Activated CD8-positive, alpha-beta memory T cell treated with anti-CD3 and anti-CD28 coated beads, Interleukin-2, amount 50 U/mL, for 1 hour (primary cell): Measurements from ENCODE around the gene TP63.
"Not testable (repeated sequence)": the region's sequence is repeated elsewhere in the genome, so short reads cannot be mapped to it uniquely, and the experiment has no call there.

Source experiments
- DNase-seq: peaks from one replicate; pipeline ENCODE4 v3.0.0-alpha.2; 2020; ENCODE audit errors: extremely low read depth

The TP63 gene

DNA sequence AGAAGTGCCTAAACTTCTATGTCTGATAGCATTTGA, at the start of gene TP63:
TSS of gene TP63 (plus strand) at position 17 of the 36 bp plus-strand sequence. CDS start 127 bp downstream, outside the sequence.
- DNase-seq: no peak

DNA sequence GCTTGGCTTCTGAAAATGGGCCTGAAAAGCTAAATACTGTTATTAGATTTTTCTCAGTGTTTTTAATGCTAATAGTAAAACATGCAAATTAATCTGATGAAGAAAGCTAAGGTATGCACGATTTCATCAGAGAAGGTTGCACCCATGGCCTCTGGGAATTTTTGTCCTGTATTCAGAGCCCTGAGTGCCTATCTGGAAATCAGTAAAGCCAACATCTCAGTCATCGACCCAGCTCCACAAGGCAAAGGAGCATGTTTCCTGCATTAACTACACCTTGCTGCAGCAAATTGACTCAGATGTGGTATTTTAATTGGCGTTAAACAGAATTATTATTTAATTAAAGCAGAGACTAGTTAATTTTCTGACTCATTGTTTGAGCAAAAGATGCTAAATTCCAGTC, 49.0 kb upstream of the TP63 start:
- no peak for DNase-seq

DNA sequence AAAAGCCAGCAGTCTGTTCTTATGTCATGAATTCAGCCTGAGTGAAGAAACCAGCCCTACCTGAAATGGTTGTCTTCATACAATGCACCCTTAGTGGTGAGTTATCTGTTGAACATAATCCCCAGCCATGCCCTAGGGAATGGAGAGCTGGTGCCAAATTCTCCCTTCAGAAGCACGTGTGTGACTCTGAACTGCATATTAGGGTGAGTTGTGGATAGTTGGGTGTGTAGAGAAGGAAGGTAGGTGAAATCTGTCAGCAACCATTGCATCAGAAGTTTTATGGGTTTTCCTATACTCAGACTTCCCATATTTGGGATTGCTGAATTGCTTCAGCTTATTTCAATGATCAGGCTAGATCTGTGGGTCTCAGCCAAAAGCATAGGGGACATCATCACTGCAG, 46.5 kb upstream of the TP63 start:
- no peak for DNase-seq

DNA sequence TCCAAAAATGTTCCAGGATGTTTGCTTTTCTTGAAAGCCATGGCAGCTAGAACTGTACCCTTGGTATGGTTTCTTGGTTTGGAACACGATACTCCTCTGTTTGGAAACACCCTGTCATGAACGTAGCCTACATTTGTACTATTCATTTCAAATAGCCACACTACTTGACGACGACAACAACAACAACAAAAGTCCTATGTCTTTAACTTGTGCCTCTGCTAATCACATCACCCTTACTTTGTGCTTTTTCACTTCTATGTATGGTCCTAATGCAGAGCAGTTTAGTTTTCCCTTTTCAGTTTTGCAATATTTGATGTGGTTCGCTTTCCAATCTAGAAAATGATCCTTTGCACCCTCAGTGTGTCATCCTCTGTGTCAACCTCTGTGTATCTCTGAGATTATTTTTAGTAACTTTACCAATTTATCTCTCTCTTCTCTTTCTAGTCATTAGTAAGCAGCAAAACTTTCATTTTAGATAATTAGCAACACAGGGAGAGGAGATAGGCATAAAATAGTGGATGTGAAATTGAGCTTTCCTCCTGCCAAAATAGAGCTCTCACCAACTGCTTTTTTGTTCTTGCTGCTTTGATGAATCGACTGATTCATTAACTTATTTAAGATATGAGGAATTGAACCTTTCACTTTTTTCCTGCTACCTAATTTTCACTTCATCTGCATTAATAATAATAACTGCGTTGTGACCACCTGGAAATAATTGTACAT, 44.1 kb upstream of the TP63 start:
- no peak for DNase-seq

DNA sequence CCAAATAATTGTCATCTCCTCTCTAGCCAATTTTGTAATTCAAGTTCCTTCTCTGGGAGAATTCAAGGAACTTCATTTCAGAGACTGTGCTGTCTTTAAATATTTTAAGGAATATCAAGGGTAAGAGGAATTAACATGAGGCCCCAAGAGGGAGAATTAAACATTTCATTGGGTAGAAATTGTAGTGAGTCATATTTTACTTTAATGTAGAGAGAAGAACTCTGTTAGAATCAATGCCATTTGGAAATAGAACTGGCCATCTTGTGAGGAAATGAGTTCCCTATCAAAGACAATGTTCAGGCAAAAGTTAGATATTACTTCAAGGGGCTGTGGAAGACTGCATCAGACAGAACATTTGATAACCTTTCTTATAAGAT, 43.5 kb upstream of the TP63 start:
- no peak for DNase-seq

DNA sequence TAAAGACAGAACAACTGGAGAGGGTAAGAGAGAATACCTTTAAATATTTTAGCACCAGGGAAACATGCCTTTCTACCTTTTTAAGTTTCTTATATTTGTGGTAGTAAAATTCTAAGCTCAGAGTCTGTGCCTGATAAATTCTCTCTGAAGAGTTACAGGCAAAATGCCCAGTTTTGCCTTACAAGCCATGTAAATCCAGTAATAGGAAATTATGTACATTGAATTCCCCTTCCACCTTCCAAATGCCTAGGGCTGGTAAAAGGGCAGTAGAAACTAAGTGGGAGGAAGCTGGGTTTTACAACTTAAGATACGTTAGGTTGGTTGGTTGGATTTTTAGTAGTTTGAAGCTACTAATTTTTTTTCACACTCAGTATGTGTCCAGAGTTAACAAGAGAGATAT, 43.1 kb upstream of the TP63 start:
- no peak for DNase-seq

DNA sequence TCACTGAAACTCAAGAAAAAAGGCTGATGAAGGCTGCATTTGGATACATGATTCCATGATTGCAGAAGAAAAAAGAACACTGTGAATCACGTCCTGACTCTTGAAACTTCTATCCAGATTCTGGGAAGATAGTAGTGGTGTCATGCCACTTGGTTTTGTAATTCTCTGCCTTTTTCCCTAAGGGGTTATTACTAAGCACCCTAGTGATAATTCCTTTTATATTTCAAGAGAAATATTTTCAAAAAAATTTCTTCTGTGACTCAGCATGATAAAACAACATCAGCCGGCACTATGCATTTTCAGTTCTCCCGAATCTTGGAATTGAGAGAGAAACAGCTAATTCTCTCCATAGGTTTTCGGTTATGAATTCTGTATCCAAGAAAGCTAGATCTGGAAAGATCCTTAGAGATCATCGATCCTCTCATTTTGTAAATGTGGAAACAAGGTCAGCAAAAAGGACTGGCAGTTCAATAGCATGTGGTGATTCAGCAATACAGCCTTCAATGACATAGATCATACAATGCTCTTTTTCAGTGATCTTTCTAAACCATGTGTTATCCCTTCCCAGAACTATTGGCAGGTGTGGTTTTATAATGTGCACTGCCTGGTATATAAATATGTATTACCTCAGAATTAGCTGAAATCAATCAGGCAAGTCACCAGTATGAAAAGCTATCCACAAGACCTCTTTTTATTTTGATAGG, 42.6 kb upstream of the TP63 start:
- DNase-seq: no peak

DNA sequence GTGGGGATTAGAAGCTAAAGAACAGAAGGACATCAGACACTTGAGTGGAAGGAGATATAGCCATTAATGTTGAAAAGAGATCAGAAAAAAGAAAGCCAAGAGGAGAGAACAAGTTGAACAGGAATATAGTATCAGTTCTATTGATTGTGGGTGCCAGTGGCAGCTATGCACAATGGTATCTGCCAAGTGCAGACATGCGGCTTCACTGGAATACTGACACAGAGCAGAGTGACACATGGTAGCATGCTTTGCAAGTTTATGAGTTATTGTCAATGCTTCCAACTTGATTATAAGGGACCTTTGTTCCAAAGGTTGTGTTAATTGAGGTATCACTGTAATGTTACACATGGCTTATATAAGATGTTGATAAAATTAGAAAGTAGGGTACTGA, 42.0 kb upstream of the TP63 start:
- no peak for DNase-seq

DNA sequence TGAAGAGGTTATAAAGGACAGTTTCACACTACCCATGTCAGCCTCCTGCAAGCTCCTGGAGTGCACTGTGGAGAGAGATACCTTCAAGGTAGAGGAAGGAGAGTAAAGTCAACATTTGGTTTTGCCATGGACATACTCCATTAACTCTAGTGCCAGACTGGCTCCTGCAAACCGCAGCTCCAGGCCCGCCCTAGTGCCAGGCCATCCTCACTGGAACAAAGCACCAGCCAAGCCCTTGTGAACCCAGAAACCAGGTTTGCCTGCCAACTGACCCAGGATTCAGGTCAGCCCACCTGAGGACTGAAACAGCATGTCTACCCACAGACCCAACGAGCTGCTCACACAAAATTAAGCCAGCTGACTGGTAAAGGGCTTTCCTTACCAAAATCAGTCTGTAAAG, 41.0 kb upstream of the TP63 start:
- DNase-seq: no peak

DNA sequence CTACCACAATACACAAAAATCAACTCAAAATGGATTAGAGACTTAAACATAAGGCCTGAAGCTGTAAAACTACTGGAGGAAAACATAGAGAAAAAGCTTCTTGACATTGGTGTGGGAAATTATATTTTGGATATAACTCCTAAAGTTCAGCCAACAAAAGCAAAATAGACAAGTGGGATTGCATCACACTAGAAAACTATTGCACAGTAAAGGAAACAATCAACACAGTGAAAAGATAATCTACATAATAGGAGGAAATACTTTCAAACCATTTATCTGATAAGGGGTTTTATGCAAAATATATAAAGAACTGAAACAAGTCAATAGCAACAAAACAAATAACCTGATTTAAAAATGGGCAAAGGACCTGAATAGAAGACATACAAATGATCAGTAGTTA, 37.6 kb upstream of the TP63 start:
- no peak for DNase-seq

DNA sequence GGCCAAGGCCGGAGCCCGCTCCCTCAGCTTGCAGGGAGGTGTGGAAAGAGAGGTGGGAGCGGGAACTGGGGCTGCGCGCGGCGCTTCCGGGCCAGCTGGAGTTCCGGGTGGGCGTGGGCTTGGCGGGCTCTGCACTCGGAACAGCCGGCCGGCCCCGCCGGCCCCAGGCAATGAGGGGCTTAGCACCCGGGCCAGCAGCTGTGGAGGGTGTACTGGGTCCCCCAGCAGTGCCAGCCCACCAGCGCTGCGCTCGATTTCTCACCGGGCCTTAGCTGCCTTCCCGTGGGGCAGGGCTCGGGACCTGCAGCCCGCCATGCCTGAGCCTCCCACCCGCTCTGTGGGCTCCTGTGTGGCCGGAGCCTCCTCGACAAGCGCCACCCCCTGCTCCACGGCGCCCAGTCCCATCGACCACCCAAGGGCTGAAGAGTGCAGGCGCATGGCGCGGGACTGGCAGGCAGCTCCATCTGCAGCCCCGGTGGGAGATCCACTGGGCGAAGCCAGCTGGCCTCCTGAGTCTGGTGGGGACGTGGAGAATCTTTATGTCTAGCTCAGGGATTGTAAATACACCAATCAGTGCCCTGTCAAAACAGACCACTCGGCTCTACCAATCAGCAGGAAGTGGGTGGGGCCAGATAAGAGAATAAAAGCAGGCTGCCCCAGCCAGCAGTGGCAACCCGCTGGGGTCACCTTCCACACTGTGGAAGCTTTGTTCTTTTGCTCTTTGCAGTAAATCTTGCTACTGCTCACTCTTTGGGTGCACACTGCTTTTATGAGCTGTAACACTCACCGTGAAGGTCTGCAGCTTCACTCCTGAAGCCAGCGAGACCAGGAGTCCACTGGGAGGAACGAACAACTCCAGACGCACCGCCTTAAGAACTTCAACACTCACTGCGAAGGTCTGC, 34.9 kb upstream of the TP63 start:
- not testable (repeated sequence) for DNase-seq

DNA sequence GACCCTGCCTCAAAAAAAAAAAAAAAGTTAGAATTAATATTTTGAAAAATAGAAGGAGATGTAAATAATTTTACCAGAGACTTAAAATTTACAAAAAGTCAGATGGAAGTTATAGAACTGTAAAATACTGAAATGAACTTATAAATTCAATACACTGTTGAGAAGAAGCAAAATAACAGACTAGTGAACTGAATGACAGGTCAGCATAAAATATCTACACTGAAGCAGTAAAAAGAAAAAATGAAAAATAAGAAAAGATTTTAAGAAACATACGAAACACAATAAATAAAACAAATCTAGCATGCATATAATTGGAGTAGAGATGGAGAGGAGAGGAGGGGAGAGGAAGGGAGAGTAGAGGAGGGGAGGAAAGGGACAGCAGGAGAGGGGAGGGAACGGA, 33.3 kb upstream of the TP63 start:
- DNase-seq: no peak

DNA sequence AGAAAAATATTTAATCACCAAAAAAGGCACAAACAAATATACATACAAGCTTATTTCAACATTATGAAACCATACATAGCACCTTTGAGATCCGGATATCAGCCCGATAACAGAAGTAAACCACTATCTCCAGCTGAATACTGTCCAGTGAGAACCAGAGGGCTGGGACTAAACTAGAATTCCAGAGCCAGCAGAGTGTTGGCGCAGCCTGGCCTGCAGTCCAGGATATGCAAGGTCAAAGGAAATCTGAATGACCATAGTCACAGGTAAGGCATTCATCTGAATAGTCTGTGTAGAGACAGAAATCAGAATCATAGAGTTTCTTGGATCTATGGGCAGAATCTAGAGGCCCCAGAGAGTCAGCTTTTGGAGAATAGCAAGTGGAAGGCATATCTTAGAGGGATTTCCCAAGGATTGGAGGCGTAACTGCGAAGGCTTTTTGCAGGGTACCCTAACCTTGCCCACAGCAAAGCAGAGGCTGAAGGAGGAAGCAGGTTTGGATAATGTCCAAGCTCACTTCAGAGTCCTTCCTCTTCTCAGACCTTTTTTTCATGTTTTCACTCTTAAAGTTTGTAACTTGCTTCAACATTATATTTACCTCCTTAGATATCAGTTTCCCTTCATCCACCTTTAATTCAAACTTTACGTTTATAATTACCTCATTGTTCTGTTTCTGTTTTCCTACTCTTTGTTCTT, 32.5 kb upstream of the TP63 start:
- no peak for DNase-seq

DNA sequence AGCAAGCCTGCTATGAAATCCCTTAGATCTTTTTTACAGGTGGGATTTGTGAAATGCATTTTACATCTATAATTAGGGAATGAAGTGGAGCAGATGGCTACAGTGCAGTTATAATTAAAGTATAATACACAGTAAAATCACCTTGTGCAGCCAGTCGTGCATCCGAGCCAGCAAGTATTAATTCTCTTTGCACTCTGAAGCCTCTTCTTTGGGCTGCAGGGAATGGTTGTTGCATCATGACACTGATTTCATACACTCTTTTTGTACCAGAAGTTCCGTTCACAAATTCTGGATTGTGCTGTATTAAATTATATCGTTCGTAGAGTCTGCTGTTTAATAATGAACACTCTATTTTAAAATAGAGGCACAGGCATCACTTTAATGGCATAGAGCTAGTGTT, 28.7 kb upstream of the TP63 start:
- no peak for DNase-seq

DNA sequence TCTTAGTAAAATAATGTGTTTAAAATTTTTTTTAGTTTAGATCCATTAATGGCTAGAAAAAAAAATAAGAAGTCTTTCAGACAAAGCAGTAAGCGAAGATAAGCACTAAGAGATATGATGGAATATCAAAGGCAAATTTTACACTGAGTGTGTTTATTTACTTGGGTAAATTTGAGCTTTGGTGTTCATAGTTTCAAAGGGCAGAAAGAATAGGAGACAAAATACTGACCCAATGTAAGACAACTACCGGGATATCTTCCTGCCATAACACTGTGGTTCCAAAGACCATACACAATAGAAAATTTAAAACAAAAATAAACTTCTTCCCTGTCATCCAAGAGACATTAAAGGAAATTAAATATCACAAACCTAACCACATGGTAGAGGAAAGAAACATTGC, 25.5 kb upstream of the TP63 start:
- DNase-seq: no peak

DNA sequence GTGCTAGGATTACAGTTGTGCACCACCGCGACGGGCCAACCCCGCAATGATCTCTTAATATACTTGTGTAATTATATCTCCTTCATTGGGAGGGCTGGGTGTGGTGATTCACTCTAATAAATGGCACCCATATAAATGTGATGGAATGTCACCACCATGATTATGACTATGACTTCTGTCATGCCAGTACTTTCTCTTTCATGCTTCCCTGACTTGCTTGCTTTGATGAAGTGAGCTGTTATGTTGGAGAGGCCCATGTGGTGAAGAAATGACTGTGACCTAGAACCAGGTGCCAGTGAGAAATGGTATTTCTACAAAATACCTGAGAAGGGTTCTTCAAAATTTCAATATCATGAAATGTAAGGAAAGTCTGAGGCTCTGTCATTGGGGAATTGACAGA, 24.4 kb upstream of the TP63 start:
- DNase-seq: no peak

DNA sequence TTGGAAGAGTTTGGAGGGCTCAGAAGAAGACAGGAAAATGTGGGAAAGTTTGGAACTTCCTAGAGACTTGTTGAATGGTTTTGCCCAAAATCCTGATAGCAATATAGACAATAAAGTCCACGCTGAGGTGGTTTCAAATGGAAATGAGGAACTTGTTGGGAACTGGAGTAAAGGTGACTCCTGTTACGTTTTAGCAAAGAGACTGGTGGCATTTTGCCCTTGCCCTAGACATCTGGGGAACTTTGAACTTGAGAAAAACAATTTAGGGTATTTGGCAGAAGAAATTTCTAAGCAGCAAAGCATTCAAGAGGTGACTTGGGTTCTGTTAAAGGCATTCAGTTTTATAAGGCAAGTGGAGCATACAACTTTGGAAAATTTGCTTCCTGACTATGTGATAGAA, 18.5 kb upstream of the TP63 start:
- not testable (repeated sequence) for DNase-seq

DNA sequence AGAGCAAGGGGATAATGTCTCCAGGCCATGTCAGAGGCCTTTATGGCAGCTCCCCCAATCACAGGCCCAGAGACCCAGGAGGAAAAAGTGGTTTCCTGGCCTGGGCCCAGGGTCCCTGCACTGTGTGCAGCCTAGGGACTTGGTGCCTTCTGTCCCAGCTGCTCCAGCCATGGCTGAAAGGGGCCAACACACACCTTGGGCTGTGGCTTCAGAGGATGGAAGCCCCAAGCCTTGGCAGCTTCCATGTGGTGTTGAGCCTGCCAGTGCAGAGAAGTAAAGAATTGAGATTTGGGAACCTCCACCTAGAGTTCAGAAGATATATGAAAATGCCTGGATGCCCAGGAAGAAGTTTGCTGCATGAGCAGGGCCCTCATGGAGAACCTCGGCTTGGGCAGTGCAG, 18.1 kb upstream of the TP63 start:
- no peak for DNase-seq

DNA sequence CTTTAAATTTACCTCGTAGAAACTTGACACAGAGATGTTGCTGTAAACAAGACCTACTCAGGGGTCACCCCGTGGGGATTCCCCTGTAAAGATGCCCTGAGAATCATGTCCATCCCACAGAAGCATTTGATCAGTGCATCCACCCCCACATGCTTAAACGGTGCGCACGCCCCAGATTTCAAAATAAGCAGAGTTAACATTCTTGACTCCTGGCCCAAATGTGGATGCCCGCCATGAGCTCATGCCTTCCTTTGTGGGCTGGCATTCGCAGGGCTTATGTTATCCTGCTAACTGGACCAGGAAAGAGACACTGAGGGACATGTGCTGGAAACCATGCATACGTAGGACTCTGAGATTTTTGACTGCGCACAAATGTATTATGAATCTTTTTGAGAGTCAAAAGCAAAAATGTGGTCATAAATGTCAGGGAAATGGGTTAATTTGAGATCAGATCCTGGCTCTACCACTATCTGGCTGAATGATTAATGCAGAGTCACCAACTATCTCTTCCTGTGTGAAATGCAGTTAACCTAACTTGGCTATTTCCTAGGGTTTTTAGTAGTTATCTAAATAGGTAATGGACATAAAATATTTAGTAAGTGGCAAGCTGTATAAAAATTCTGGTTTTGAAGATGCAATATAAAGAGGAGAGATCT, 9.1 kb upstream of the TP63 start:
- no peak for DNase-seq

DNA sequence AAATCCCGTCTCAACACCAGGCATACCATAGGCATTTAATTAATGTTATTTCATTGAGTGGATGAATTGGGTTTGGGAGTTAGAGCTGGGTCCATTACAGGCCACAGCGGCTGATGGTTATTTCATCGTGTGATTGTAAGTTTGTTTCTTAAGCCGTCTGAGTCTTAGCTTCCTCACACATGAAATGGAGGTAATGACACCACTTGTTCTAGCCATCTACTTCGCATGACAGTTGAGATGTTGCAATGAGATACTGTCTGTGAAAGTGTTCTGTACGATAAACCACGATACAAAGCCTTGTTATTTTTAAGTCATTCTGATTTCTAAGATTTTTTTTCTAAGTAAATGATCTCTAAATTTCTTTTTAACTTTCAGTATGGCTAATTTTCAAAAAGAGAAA, 8.6 kb upstream of the TP63 start:
- no peak for DNase-seq

DNA sequence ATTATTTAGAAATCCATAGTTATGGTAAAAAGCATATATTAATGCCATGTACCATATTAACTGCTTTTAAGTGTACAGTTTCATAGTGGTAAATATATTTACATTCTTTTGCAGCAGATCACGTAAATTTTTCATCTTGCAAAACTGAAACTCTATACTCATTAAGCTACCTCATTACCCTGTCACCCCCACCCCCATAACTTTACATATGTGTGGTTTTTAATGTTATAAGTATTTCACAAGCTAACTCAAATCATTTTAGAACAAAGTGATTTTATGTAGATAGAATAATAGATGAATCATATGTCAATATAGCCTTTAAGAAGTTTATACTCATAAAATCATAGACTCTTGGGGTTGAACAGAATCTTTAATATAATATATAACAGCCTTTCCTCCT, 7.1 kb upstream of the TP63 start:
- no peak for DNase-seq

DNA sequence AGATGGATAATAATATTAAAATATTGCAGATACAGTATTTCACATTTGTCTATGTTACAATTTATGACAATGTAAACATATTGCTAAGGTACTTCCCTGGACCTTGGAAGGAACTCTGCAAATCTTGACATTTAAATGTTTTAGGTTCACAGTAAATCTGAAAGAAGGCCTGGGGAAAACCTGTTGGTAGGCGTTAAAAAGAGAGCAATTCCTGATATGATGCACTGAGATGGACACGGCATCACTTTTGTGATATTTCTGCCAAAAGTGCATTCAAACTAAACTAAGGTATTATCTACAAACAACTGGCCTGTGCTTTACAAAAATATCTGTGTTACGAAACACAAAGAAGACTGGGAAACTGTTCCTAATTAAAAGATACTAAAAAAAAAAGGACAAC, 6.1 kb upstream of the TP63 start:
- DNase-seq: no peak
